ENCODE measurements around the gene EGFL7. TPM values are rescaled to one million over a fixed set of nuclear protein-coding genes. Genes with fewer than 3 reads are reported as not detected.
"Not testable (repeated sequence)": the region's sequence is repeated elsewhere in the genome, so short reads cannot be mapped to it uniquely, and the experiment has no call there.

The EGFL7 gene
- total and polyA plus RNA-seq, 4 donors: 32.1 to 39.7 (median 36.5) TPM

DNA sequence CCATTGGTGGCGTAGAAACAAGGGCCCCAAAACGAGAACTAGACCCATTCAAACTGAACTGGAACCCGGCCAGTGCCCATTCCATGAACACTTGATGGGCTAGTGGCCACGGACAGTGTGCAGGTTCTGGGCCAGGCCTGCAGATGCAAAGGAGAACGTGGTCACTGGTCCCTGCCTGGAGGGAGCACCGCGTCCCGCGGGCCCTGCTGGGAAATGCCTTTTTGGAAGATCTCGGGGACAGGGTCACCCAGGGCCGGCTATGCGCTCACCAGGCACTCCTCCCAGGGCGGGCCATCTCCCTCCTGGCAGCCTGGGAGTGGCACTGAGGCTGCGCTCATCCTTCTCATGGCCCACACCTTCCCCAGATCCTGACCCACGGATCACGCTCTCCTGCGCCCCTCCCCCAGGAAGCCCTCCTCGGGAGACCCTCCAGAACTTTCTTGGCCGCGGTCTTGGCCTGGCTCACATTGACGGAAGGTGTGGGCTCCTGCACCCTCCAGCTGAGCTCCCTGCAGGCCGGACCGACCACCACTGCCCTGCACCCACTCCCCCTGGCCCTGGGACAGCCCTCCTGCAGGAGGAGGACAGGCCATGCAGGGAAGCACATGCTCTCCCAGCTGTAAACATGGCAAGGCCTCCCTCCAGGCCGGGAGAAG lies 46.9 kb downstream of the EGFL7 start:
- no peak for DNase-seq (ENCODE audit: low spot score)
- WGBS: 93% methylated on average over 24 of the region's 24 CpGs
- Histone ChIP-seq H3K27me3 (ENCODE audit: control insufficient read depth in 4 of 4, insufficient read depth in 4 of 4, low read length in 3 of 4) (no peaks in the 10 kb centered on the region), H3K4me1 (ENCODE audit: control insufficient read depth in 4 of 4, insufficient read depth in 4 of 4, low read length in 3 of 4) (peaks cover 4 to 19% (median 13%) of the 10 kb centered on the region in 4 donors), H3K27ac (ENCODE audit: low read depth in 1 of 2, low read length in 2 of 2) (no peak overlapping the region), H3K4me3 (ENCODE audit: low read depth in 1 of 3, low read length in 3 of 3) (no peak overlapping the region), H3K9ac (ENCODE audit: low read depth in 1 of 2, low read length in 2 of 2) (no peak overlapping the region), H3K9me3 (ENCODE audit: control insufficient read depth in 4 of 4, low read length in 3 of 4) (no peaks in the 10 kb centered on the region), H3K36me3 (ENCODE audit: control insufficient read depth in 4 of 4, insufficient read depth in 3 of 4, low read depth in 1 of 4, low read length in 3 of 4) (no peaks in the 10 kb centered on the region)
- no peak for TF ChIP-seq JUND (IDR thresholded peaks at IDR 0.05)
- no peak for TF ChIP-seq RXRA (IDR thresholded peaks at IDR 0.05)
- TF ChIP-seq, protein P1, sequence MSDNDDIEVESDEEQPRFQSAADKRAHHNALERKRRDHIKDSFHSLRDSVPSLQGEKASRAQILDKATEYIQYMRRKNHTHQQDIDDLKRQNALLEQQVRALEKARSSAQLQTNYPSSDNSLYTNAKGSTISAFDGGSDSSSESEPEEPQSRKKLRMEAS (IDR thresholded peaks at IDR 0.05): no peak
- no peak for TF ChIP-seq YY1 (IDR thresholded peaks at IDR 0.05)
- TF ChIP-seq RAD21 (IDR thresholded peaks at IDR 0.05): no peak

DNA sequence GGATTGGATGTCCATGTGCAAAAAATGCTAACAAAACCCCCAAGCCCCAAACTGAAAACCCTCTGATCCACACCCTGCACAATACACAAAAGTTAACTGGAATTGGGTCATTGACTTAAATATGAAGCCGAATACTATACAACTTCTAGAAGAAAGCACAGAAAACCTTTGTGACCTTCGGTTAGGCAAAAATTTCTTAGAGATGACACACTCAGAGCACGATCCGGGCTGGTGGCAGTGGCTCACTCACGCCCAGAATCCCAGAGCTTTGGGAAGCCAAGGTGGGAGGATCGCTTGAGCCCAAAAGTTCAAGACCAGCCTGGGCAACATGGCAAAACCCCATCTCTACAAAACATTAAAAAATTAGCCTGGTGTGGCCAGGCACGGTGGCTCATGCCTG lies 47.8 kb downstream of the EGFL7 start:
- 90% methylated on average over 7 of the region's 7 CpGs for WGBS
- TF ChIP-seq, protein P2, sequence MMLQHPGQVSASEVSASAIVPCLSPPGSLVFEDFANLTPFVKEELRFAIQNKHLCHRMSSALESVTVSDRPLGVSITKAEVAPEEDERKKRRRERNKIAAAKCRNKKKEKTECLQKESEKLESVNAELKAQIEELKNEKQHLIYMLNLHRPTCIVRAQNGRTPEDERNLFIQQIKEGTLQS (IDR thresholded peaks at IDR 0.05): no peak
- TF ChIP-seq GABPA (IDR thresholded peaks at IDR 0.05 in 1 of 2, conservative IDR thresholded peaks at IDR 0.05 in 1 of 2): no peak
- Histone ChIP-seq H3K27me3 (ENCODE audit: control insufficient read depth in 4 of 4, insufficient read depth in 4 of 4, low read length in 3 of 4) (no peaks in the 10 kb centered on the region), H3K9ac (ENCODE audit: low read depth in 1 of 2, low read length in 2 of 2) (no peak overlapping the region), H3K4me1 (ENCODE audit: control insufficient read depth in 4 of 4, insufficient read depth in 4 of 4, low read length in 3 of 4) (peaks cover 4 to 17% (median 13%) of the 10 kb centered on the region in 4 donors), H3K9me3 (ENCODE audit: control insufficient read depth in 4 of 4, low read length in 3 of 4) (no peaks in the 10 kb centered on the region), H3K36me3 (ENCODE audit: control insufficient read depth in 4 of 4, insufficient read depth in 3 of 4, low read depth in 1 of 4, low read length in 3 of 4) (no peaks in the 10 kb centered on the region), H3K4me3 (ENCODE audit: low read depth in 1 of 3, low read length in 3 of 3) (no peak overlapping the region), H3K27ac (ENCODE audit: low read depth in 1 of 2, low read length in 2 of 2) (no peak overlapping the region)
- DNase-seq (ENCODE audit: low spot score): no peak

DNA sequence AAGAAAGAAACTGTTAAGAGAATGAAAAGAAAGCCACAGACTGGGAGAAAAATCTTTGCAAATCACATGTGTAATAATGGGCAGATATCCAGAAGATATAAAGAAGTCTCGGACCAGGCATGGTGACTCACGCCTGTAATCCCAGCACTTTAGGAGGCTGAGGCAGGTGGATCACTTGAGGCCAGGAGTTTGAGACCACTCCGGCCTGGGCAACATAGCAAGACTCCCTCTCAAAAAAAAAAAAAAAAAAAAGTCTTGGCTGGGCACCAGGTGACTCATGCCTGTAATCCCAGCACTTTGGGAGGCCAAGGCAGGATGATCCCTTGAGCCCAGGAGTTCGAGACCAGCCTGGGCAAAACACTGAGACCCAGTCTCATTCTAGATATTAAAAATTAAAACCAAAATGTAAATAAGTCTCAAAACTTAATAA lies 48.5 kb downstream of the EGFL7 start:
- H3K27me3 ChIP-seq (ENCODE audit: control insufficient read depth in 4 of 4, insufficient read depth in 4 of 4, low read length in 3 of 4); H3K36me3 ChIP-seq (ENCODE audit: control insufficient read depth in 4 of 4, insufficient read depth in 3 of 4, low read depth in 1 of 4, low read length in 3 of 4); H3K9me3 ChIP-seq (ENCODE audit: control insufficient read depth in 4 of 4, low read length in 3 of 4); H3K4me3 ChIP-seq (ENCODE audit: low read depth in 1 of 3, low read length in 3 of 3); H3K9ac ChIP-seq (ENCODE audit: low read depth in 1 of 2, low read length in 2 of 2); DNase-seq (ENCODE audit: low spot score); H3K27ac ChIP-seq (ENCODE audit: low read depth in 1 of 2, low read length in 2 of 2): not testable (repeated sequence)
- H3K4me1 ChIP-seq (ENCODE audit: control insufficient read depth in 4 of 4, insufficient read depth in 4 of 4, low read length in 3 of 4): peaks cover 4 to 17% (median 13%) of the 10 kb centered on the region in 4 donors
- 59% methylated on average over 4 of the region's 4 CpGs for WGBS
- TF ChIP-seq JUND (IDR thresholded peaks at IDR 0.05): peak; percentile 70 to 80

DNA sequence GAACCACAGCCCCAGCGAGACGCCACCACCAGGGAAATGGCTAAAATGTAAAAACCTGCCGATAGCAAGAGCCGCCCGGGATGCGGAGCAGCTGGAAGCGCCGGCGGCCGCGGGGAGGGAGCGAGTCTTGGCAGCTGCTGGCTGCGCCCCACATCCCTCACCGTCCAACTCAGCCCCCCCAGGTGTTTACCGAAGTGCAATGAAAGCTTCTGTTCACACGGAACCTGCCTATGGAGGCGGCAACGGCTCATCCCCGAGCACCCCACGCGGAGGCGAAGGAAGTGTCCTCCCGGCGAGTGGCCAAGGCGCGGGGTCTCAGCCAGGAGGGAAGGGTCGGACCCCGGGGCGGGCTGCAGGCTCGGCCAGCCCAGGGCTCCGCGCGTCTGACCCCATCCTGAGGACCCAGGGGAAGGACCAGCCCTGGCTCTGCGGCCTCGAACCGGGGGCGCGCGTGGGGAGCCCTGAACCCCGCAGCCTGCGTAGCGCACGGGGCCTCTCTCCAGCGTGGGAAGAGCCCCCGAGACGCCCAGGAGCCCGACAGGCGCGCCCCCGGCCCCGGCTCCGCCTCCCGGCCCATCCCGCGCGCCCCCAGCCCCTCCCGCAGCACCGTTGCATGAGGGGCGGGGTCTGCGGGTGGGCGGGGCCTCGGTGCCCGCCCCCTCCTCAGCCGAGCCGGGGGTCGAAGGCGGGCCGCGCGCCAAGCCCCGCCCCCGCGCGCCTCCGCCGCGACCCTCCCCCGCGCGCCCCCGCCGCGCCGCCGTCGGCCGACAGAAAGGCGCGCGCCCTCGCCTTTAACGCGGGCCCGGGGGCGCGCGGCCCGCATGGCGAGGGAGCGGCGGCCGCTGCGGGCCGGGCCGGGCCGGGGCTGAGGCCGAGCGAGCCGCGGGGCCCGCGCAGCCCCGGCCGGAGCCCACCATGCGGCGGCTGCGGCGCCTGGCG lies 49.3 kb downstream of the EGFL7 start, which contains the start of gene DIPK1B:
TSS of gene DIPK1B (plus strand) at position 822 of the 939 bp plus-strand sequence. CDS start at position 916, 94 bp downstream.
- Histone ChIP-seq H3K9ac (ENCODE audit: low read depth in 1 of 2, low read length in 2 of 2) (no peak within 1 kb of the TSS), H3K27me3 (ENCODE audit: control insufficient read depth in 4 of 4, insufficient read depth in 4 of 4, low read length in 3 of 4) (no peaks in the 10 kb centered on the region), H3K27ac (ENCODE audit: low read depth in 1 of 2, low read length in 2 of 2) (peak within 1 kb of the TSS; percentile 31 to 46), H3K4me3 (ENCODE audit: low read depth in 1 of 3, low read length in 3 of 3) (peak within 1 kb of the TSS in 2 of 3 donors; percentile 38 to 67), H3K36me3 (ENCODE audit: control insufficient read depth in 4 of 4, insufficient read depth in 3 of 4, low read depth in 1 of 4, low read length in 3 of 4) (no peaks in the 10 kb centered on the region), H3K4me1 (ENCODE audit: control insufficient read depth in 4 of 4, insufficient read depth in 4 of 4, low read length in 3 of 4) (peaks cover 4 to 17% (median 13%) of the 10 kb centered on the region in 4 donors), H3K9me3 (ENCODE audit: control insufficient read depth in 4 of 4, low read length in 3 of 4) (no peaks in the 10 kb centered on the region)
- no peak for DNase-seq (ENCODE audit: low spot score)
- WGBS: 8% methylated on average over 119 of the region's 119 CpGs
- TF ChIP-seq HNF4G (IDR thresholded peaks at IDR 0.05) (no peak), FOXA2 (IDR thresholded peaks at IDR 0.05) (no peak), SP1 (IDR thresholded peaks at IDR 0.05) (no peak), NR2F2 (IDR thresholded peaks at IDR 0.05) (no peak)
- TF ChIP-seq, protein P2 (IDR thresholded peaks at IDR 0.05): no peak
- TF ChIP-seq, protein P3, sequence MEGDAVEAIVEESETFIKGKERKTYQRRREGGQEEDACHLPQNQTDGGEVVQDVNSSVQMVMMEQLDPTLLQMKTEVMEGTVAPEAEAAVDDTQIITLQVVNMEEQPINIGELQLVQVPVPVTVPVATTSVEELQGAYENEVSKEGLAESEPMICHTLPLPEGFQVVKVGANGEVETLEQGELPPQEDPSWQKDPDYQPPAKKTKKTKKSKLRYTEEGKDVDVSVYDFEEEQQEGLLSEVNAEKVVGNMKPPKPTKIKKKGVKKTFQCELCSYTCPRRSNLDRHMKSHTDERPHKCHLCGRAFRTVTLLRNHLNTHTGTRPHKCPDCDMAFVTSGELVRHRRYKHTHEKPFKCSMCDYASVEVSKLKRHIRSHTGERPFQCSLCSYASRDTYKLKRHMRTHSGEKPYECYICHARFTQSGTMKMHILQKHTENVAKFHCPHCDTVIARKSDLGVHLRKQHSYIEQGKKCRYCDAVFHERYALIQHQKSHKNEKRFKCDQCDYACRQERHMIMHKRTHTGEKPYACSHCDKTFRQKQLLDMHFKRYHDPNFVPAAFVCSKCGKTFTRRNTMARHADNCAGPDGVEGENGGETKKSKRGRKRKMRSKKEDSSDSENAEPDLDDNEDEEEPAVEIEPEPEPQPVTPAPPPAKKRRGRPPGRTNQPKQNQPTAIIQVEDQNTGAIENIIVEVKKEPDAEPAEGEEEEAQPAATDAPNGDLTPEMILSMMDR (IDR thresholded peaks at IDR 0.05; ENCODE audit: low read depth, low read length, missing input control): no peak
- TF ChIP-seq, protein P4, sequence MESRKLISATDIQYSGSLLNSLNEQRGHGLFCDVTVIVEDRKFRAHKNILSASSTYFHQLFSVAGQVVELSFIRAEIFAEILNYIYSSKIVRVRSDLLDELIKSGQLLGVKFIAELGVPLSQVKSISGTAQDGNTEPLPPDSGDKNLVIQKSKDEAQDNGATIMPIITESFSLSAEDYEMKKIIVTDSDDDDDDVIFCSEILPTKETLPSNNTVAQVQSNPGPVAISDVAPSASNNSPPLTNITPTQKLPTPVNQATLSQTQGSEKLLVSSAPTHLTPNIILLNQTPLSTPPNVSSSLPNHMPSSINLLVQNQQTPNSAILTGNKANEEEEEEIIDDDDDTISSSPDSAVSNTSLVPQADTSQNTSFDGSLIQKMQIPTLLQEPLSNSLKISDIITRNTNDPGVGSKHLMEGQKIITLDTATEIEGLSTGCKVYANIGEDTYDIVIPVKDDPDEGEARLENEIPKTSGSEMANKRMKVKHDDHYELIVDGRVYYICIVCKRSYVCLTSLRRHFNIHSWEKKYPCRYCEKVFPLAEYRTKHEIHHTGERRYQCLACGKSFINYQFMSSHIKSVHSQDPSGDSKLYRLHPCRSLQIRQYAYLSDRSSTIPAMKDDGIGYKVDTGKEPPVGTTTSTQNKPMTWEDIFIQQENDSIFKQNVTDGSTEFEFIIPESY (IDR thresholded peaks at IDR 0.05): no peak
